Stimulated activated CD4-positive, alpha-beta T cell treated with anti-CD3 and anti-CD28 coated beads, Interleukin-15, amount 100 ng/mL, for 24 hours (primary cell): ENCODE measurements around the gene MAP3K14.
"Not testable (repeated sequence)": the region's sequence is repeated elsewhere in the genome, so short reads cannot be mapped to it uniquely, and the experiment has no call there.

ENCODE experiments used
- DNase-seq: peaks from one replicate; pipeline ENCODE4 v3.0.0-alpha.2; 2020

Gene MAP3K14

GRCh38 chr17:45253879-45254278, 62.9 kb downstream of the MAP3K14 start:
- no peak for DNase-seq

GRCh38 chr17:45253237-45253636, 63.6 kb downstream of the MAP3K14 start:
- not testable (repeated sequence) for DNase-seq

GRCh38 chr17:45251931-45252330, 64.9 kb downstream of the MAP3K14 start:
- no peak for DNase-seq

GRCh38 chr17:45248132-45248957, 68.5 kb downstream of the MAP3K14 start:
- peak; percentile 85 for DNase-seq

GRCh38 chr17:45247429-45248131, 69.2 kb downstream of the MAP3K14 start:
- DNase-seq = peak; percentile 100

- DNase-seq = no peak
Measured at GRCh38 chr17:45246861-45247428, 69.9 kb downstream of the MAP3K14 start.

GRCh38 chr17:45246338-45246737, 70.5 kb downstream of the MAP3K14 start:
- no peak for DNase-seq

GRCh38 chr17:45244725-45245656, 71.8 kb downstream of the MAP3K14 start:
- DNase-seq = no peak

GRCh38 chr17:45243750-45244149, 73.1 kb downstream of the MAP3K14 start:
- DNase-seq = no peak

GRCh38 chr17:45242029-45242414, 74.8 kb downstream of the MAP3K14 start:
- DNase-seq = no peak

GRCh38 chr17:45241328-45242028, 75.3 kb downstream of the MAP3K14 start:
- no peak for DNase-seq

- DNase-seq = no peak
Measured at GRCh38 chr17:45240905-45241327, 75.9 kb downstream of the MAP3K14 start.

- no peak for DNase-seq
Measured at GRCh38 chr17:45238155-45238774, 78.6 kb downstream of the MAP3K14 start.

GRCh38 chr17:45237686-45238085, 79.1 kb downstream of the MAP3K14 start:
- no peak for DNase-seq

GRCh38 chr17:45236282-45236606, 80.6 kb downstream of the MAP3K14 start:
- DNase-seq = no peak

GRCh38 chr17:45235416-45236281, 81.2 kb downstream of the MAP3K14 start:
- peak; percentile 88 for DNase-seq

- peak; percentile 57 for DNase-seq
Measured at GRCh38 chr17:45234641-45235415, 82.0 kb downstream of the MAP3K14 start.

GRCh38 chr17:45233423-45233924, 83.3 kb downstream of the MAP3K14 start:
- DNase-seq = no peak
